GM21447 (cell line): ENCODE data around the gene NOL12.
"Not testable (repeated sequence)": the region's sequence is repeated elsewhere in the genome, so short reads cannot be mapped to it uniquely, and the experiment has no call there.

Experiments
- ATAC-seq: cut with Tn5 transposase; IDR thresholded peaks from one replicate; pipeline ENCODE4 v1.9.1; 2021; ENCODE audit not compliant: unreplicated experiment

The NOL12 gene

DNA sequence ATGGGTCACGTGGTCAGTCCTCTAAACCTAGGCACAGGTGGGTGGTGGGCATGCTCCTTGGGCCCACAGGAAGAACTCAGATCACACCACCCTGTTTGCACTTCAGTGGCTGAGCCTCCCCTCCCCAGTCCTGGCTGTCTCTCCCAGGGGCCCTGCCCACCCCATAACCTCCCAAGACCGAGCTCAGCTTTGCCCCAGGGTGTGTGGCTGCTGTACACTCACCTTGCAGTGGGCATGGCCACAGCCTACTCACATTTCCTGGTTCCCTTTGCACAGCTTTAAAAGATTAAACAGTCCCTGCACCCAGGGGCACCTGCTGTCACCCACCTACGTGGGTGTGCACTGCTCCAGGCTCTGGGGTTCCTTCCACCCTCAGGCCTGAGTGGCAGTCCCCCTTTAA is 24.5 kb downstream of the NOL12 start:
- no peak for ATAC-seq

DNA sequence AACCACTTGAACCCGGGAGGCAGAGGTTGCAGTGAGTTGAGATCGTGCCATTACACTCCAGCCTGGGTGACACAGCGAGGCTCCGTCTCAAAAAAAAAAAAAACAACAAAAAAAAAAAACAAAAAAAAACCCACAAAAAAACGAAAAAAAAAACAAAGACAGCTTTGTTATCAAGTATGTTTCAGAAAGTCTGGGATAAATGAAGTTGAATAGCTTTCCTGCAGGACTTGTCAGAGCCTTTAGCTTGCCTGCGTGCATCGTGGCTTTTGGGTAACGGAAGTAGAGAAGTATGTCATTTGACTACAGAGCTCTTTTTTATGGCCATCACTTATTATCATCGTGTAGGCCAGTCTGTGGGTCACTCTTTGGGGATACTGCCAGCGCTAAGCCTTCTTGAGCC is 25.3 kb downstream of the NOL12 start:
- no peak for ATAC-seq

DNA sequence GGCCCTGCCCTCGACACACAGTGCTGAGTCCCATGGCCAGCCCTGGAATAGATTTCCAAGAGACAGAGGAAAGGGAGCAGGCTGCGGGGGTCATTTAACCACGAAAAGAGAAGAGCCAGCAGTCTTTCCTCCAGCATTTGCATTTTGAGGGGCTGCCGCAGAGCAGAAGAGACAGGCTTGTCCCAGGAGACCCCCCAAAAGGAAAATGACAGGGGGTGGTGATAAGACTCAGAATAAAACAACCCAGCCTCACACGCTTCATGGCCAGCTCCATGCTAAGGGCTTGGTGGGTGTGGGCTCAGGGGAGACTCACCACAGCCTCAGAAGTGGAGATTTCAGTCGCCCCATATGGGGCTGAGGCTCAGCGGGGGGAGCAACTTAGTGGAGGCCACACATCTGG is 27.6 kb downstream of the NOL12 start:
- no peak for ATAC-seq

DNA sequence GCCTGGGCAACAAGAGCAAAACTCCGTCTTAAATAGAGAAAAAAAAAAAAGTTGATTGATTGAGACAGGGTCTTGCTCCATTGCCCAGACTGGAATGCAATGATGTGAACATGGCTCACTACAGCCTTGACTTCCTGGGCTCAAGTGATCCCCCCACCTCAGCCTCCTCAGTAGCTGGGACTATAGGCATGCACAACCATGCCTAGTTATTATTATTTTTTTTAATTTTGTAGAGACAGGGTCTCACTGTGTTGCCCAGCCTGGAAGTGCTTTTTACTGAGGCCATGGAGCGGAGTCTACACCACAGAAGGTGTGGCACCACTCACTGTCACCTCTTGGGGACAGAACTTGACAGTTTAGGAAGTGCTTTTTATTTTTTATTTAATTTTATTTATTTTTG is 28.5 kb downstream of the NOL12 start:
- no peak for ATAC-seq

DNA sequence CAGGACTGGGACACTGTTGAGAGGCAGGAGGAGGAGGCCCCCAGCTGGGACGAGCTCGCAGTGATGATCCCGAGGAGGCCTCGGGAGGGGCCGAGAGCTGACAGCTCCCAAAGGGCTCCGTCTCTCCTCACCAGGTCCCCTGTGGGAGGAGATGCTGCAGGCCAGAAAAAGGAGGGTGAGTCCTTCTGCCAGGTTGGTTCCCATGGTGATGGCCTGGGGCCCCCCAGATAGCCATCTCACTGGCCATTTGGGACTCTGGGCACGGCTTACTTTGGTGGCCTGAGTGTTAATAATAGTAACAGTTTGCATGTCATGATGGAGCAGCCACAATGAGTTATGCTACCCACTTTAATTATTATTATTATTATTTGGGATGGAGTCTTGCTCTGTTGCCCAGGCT is 29.6 kb downstream of the NOL12 start:
- no peak for ATAC-seq

DNA sequence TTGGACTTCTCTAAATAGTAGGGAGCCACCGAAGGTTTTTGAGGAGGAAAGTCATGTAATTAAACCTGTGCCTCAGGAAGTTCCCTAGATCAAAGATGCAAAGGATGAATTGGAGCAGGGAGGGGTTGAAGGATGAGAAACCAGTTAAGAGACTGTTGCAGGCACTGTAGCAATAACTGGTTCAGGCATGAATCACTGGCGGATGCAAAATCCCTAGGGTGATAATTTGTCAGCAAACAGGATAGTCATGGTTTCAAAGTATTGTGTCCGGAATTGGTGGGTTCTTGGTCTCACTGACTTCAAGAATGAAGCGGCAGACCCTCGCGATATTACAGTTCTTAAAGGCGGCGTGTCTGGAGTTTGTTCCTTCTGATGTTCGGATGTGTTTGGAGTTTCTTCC is 30.6 kb downstream of the NOL12 start:
- ATAC-seq: no peak

DNA sequence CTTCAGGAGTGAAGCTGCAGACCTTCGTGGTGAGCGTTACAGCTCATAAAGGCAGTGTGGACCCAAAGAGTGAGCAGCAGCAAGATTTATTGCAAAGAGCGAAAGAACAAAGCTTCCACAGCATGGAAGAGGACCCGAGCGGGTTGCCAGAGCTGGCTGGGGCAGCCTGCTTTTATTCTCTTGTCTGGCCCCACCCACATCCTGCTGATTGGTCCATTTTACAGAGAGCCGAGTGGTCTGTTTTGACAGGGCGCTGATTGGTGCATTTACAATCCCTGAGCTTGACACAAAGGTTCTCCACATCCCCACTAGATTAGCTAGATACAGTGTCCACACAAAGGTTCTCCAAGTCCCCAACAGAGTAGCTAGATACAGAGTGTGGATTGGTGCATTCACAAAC is 31.1 kb downstream of the NOL12 start:
- not testable (repeated sequence) for ATAC-seq

DNA sequence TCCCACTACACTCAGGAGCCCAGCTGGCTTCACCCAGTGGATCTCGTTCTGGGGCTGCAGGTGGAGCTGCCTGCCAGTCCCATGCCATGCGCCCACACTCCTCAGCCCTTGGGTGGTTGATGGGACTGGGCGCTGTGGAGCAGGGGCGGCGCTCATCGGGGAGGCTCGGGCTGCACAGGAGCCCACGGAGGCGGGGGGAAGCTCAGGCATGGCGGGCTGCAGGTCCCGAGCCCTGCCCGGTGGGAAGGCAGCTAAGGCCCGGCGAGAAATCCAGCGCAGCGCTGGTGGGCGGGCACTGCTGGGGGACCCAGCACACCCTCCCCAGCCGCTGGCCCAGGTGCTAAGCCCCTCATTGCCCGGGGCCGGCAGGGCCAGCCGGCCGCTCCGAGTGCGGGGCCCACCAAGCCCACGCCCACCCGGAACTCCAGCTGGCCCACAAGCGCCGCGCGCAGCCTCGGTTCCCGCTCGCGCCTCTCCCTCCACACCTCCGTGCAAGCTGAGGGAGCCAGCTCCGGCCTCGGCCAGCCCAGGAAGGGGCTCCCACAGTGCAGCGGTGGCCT is 31.7 kb downstream of the NOL12 start:
- ATAC-seq: not testable (repeated sequence)

DNA sequence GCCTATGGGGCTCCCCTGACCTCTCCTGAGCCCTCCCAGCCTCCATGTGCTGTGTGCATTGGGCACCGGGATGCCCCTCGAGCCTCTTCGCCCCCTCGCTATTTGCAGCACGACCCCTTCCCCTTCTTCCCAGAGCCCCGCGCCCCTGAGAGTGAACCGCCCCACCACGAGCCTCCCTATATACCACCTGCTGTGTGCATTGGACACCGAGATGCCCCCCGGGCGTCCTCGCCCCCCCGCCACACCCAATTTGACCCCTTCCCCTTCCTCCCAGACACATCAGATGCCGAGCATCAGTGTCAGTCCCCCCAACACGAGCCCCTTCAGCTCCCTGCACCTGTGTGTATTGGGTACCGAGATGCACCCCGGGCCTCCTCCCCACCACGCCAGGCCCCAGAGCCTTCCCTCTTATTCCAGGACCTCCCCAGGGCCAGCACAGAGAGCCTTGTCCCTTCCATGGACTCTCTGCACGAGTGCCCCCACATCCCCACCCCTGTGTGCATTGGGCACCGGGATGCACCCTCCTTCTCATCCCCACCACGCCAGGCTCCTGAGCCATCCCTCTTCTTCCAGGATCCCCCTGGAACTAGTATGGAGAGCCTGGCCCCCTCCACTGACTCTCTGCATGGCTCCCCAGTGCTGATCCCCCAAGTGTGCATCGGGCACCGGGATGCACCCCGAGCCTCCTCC is 39.6 kb downstream of the NOL12 start:
- ATAC-seq: no peak

DNA sequence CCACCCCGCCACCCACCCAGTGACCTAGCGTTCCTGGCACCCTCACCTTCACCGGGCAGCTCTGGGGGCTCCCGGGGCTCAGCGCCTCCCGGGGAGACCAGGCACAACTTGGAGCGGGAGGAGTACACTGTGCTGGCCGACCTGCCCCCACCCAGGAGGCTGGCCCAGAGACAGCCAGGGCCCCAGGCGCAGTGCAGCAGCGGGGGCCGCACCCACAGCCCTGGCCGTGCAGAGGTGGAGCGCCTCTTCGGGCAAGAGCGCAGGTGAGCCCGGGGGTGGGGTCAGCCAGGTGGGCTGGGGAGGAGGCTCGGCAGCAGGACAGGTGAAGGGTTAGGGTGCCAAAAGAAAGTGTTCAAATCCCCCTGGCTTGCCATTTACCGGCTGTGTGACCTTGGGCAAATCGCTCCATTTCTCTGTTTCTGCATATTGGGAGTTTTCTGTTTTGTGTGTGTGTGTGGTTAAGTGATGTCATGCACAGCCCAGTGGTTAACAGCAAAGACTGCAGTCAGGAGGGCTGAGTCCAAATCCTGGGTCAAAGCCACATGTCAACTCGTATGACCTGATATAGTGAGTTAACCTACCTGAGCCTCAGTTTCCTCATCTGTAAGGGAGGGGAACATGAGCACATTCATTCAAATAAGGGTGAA is 40.2 kb downstream of the NOL12 start:
- ATAC-seq: no peak

DNA sequence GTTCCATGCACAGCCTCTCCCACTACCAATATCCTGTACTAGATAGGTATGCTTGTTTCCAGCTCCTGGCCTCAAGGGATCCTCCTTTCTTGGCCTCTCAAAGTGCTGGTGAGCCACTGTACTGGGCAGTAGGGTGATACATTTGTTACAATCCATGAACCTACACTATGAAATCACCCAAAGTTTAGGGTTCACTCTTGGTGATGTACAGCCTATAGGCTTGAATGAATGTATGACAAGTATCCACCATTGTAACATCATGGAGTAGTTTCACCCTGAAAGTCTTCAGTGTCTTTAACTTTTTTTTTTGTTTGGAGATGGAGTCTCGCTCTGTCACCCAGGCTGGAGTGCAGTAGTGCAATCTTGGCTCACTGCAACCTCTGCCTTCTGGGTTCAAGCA is 42.5 kb downstream of the NOL12 start:
- ATAC-seq: no peak

DNA sequence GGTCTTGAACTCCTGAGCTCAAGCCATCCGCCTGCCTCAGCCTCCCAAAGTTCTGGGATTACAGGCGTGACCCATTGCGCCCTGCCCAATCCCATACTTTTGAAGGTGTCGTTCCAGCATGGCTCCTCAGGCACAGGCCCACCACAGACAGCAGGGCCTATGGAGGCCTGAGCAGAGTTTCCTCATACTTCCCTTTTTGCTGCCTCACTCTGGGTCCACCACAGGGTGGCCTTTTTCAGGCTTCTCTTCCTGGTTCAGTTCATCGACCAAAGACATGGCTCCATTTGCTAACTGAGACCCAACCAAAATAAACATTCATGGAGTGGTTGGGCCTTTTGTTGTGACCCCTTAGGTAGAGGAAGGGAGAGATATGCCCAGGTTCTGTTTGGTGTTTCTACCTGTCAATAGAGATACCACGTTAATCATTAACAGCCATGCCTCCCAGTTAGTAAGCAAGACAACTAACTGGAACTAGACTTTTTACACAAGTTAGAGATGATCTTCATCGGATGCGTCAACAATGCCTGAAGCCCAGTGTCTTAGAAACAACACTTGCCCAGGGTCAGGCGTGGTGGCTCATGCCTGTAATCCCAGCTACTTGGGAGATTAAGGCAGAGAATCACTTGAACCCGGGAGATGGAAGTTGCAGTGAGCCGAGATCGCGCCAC is 45.8 kb downstream of the NOL12 start:
- ATAC-seq: no peak

DNA sequence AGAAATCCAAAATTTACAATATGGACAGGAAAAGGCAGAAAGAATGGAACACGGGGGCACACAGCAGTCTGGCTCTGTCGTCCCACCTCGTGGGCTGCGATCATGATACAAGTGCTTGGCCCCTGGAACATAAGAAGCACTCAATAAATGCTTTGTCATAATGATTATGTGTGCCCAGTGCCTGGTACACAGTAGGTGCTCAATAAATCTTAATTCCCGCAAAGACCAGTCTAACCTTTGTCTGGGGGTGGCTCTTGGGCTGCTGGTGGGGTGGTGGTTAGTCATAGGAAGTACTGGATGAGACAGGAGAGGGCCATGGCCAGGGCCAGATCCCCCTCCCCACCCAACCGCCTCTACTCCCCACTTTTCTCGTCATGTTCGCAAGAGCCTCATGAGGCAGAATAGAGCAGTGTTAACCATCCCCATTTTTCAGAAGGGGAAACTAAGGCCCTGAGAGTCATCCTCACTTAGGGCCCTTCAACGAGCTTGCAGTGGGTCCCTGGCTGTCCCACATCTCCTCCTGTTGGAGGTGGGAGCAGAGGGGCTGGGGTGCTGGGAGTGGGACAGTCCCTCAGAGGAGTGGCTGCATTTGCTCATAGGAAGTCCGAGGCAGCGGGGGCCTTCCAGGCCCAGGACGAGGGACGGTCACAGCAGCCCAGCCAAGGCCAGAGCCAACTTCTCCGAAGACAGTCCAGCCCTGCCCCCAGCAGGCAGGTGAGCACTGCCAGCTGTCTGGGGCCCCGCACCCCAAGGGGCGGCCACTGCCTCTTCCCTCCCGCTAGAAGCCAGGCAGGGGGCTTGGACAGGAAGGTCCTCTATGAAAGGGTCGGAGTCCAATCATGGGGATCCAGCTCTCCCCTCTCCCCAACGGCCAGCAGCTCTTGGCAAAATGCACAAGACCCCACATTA is 46.8 kb downstream of the NOL12 start:
- ATAC-seq: no peak

DNA sequence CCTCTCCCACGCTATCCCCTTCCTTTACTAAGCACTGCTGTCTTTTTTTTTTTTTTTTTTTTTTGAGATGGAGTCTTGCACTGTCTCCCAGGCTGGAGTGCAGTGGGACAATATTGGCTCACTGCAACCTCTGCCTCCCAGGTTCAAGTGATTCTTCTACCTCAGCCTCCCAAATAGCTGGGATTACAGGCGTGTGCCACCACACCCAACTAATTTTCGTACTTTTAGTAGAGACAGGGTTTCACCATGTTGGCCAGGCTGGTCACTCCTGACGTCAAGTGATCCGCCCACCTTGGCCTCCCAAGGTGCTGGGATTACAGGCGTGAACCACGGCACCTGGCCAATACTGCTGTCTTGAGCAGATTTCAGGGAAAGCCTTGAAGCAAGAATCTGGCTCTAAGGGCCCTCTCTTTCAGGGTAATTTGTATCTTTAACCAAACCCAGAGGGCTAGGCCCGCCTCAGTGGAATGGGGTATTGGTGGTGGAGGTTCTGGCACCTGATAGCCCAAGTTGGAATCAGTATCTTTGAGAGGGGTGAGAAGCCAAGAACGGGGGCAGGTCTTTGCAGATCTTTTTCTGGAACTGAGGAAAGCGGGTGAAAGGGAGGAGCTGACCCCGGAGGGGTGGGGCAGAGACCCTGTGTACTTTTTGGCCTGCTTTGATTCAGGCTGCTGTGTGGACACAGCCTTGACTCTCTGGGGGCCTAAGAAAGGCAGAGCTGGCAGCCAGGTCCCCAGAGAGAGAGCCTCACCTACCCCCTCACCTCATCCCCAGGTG is 47.7 kb downstream of the NOL12 start:
- no peak for ATAC-seq

DNA sequence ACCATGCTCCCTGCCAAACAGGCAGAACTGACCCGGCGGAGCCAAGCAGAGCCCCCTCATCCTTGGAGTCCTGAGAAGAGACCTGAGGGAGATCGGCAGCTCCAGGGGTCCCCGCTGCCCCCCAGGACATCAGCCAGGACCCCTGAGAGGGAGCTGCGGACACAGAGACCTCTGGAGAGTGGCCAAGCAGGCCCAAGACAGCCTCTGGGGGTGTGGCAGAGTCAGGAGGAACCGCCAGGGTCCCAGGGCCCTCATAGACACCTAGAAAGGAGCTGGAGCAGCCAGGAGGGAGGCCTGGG is 48.2 kb downstream of the NOL12 start:
- no peak for ATAC-seq

DNA sequence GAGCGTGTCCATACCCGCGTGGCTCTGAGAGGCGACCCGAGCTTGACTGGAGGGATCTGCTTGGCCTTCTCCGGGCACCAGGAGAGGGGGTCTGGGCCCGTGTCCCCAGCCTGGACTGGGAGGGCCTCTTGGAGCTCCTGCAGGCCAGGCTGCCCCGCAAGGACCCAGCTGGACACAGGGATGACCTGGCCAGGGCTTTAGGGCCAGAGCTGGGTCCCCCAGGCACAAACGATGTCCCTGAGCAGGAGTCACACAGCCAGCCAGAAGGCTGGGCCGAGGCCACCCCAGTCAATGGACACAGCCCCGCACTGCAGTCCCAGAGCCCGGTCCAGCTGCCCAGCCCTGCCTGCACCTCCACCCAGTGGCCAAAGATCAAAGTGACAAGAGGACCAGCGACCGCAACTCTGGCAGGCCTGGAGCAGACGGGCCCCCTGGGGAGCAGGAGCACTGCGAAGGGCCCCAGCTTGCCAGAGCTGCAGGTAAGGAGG is 48.9 kb downstream of the NOL12 start:
- no peak for ATAC-seq

DNA sequence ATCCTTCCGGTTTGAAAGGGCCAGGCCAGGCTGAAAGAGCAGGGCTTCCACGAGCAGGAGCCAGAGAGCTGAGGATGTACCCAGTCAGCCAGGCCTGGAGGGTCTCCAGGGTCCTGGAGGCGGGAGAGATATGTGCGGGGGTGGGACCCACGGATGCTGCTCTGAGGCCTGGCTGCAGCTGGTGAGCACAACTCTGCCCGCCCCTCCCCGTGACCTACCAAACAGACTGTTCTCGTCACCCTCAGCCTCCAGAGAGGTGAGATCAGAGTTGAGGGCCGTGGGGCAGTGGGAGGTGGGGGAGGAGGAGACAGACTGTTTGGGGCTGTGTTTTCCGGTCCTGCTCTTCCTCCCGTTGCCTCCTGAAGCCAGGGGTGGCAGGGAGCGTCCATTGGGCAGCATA is 52.9 kb downstream of the NOL12 start:
- ATAC-seq: no peak

DNA sequence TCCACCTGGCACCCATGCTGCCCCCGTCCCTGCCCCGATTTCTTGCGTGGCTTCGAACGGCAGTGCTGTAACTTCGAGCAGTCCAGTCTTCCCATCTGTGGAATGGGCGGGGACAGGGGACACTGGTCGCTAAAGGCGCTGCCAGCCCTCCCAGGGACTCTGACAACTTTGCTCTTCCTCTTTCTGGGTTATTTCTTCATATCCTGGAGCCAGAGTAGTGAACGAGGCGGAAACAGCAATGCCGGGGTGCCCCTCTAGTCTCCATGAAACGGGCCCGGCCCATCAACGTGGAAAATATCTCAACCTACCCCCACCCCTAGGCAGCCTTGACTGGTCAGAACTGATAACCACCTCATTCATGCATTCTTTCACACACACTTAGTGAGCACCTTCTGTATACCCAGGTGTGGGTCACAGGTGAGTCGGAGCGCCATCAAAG is 53.5 kb downstream of the NOL12 start:
- ATAC-seq: no peak

DNA sequence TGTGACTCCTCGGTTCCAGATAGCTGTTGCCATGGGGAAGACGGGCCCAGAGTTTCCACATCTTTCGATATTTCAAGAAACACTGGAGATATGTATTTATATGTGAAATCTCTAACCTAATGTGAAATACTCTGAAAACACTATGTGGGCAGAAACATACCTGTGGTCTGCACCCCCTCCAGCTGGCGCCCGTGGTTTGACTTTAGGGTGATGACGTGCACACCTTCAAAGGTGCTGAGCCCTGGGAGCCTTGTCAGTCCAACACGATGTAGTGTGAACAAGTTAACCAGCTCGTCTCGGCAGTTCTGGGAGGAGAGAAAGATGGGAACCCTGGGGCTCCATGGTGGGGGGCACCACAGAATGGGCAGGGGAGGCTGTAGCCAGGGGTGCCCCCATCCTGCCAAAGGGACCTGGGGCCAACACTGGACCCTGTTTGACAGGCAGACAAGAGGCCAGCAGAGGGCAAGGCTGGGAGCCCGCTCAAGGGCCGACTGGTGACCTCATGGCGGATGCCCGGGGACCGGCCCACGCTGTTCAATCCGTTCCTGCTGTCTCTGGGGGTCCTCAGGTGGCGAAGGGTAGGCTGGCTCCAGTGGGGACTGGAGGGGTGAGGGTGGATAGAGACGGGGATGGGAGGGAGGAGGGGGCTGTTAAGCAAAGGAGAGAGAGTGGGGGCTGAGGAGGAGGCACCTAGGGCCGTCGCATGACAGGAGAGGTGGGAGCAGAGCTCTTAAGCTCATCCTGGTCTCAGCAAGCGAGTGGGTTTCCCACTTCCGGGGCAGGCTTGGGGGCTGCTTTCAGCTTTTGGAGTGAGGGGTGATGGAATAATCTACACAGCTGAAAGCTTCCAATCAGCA is 54.5 kb downstream of the NOL12 start:
- ATAC-seq: no peak
